ENCODE measurements around the gene TMEM100.

Gene TMEM100

DNA sequence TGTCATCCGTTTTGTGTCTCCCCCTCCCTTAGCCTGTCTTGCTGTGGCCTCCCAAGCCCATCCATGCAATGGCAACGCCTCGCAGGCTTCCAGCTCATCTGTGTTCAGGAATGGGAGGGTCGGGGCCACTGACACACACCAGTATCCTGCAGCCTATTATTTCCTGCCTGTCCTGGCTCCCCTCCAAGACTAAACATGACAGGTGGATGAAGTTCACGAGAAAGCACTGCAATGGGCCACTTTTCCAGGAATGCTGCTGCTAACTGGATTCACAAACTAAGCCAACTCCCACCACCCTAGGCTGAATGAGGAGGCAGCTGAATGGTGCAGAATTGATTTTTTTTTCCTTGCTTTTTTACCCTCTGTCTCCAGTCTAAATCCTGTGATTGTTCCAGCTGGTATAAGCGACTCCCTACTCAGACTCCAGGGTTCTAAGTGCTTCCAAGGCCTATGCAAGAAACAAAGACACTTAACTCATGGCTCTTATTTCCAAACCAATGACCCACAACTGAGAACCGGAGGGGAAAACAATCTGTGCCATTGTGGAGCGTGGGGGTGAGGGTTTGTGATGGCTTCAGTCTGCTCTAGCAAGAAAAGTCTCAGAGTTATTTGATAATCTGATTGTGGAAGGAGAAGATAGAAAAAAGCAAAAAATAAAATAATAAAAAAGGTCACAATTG lies 23.3 kb downstream of the TMEM100 start:
- in situ Hi-C loops (cut with MboI; ENCODE audit: low sequenced_read_pairs): no loop called here
- no peak for DNase-seq (ENCODE audit: low spot score in 2 of 2)
- no peak overlapping the region for H3K4me3 ChIP-seq
- no peaks in the 10 kb centered on the region for H3K4me1 ChIP-seq
- H3K9me3 ChIP-seq: no peaks in the 10 kb centered on the region
- H3K27me3 ChIP-seq (ENCODE audit: low read depth): no peaks in the 10 kb centered on the region
- H3K36me3 ChIP-seq (replicated peaks): no peaks in the 10 kb centered on the region

DNA sequence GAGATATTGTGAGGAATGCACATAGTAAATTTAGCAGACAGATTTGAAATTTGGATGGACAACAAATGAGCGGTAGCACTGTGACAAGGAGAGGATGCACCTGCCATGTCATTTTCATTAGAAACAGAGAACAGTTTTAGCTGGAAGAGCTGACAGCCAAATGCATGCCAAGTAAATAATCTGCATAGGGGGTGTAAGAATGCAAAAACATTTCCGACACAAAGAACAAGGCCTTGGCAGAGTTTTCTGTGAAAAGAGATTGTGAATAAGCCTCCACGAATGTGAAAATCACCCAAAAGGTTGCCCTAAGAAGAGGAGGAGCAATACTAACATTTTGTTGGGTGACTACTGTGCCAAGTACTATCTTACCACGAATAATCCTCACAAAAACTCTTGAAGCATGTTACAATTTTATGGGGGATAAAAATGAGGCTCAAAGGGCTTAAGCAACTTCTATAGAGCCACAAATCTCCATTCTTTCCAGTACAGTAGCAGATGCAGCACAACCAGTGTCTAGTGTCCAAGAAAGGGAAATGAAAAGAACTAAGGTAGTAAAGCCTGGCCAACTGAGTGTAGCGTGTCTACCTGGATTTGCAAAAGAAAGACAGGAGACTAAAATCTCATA lies 28.3 kb downstream of the TMEM100 start:
- Histone ChIP-seq H3K4me3 (no peak overlapping the region), H3K27me3 (ENCODE audit: low read depth) (no peaks in the 10 kb centered on the region; the same call in 1 of the 2 replicates), H3K4me1 (no peaks in the 10 kb centered on the region), H3K9me3 (no peaks in the 10 kb centered on the region), H3K36me3 (replicated peaks) (no peaks in the 10 kb centered on the region)
- no peak for DNase-seq (ENCODE audit: low spot score in 2 of 2)
- in situ Hi-C loops (cut with MboI; ENCODE audit: low sequenced_read_pairs): no loop called here

DNA sequence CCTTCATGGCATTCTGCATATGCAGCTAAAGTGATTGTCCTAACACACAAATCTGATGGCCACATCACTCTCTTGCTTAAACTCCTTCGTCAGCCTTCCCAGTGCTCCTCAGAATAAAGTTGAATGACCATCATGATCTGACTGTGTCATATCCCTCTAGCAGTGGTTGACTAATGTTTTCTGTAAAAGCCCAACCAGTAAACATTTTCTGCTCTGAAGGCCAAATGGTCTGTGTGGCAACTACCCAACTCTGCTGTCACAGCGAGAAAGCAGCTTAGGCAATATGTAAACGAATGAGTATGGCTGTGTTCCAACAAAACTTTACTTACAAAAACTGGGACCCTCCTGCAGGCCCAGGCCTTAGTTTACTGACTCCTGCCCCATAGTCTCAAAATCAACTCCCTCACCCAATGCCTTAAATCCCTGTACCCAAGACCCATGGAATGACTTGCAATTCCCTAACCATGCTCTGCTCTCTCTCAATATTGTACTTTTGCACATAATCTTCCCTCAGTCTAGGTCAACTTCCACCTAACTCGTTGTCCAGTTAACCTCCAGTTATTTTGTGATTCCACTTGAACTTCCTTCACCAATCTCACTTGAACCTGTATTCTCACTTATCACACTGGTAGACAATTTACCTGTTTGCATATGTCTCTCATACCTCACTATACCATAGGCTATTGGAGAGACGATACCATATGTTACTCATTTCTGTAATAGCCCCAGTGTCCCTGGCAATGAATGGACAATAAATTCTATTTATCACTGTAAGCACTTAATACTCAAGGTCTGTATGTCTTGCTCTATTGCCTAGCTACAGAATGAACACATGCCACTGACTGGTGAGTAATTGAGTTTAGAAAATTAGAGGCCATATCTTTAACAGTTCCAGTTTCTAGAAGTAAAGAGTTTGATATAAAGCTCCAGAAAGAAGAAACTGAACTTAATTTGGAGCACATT lies 29.1 kb downstream of the TMEM100 start:
- H3K9me3 ChIP-seq: no peaks in the 10 kb centered on the region
- no peaks in the 10 kb centered on the region; the same call in 1 of the 2 replicates for H3K27me3 ChIP-seq (ENCODE audit: low read depth)
- in situ Hi-C loops (cut with MboI; ENCODE audit: low sequenced_read_pairs): no loop called here
- H3K4me3 ChIP-seq: no peak overlapping the region
- H3K36me3 ChIP-seq (replicated peaks): no peaks in the 10 kb centered on the region
- H3K4me1 ChIP-seq: no peaks in the 10 kb centered on the region
- DNase-seq (ENCODE audit: low spot score in 2 of 2): no peak

DNA sequence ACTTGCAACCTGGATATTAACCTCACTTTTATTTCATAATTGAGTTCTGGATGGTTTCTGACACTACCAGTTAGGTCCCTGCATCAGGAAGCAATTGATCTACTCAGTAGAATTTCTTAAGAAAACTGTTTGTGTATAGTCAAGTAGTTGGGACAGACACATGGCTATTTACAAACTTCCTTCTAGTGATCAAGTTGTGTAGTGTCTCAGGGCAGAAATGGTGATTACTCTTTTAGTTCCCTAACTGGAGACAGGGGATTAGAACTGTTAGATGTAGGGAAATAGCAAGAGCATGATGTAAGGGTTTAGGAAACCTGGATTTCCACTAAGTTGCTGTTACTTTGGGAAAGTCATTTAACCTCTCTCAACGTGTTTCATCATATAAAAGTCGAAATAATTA lies 30.4 kb downstream of the TMEM100 start:
- in situ Hi-C loops (cut with MboI; ENCODE audit: low sequenced_read_pairs): no loop called here
- Histone ChIP-seq H3K27me3 (ENCODE audit: low read depth) (no peaks in the 10 kb centered on the region; the same call in 1 of the 2 replicates), H3K4me1 (no peaks in the 10 kb centered on the region), H3K4me3 (no peak overlapping the region), H3K9me3 (no peaks in the 10 kb centered on the region; the same call in 1 of the 2 replicates), H3K36me3 (replicated peaks) (no peaks in the 10 kb centered on the region)
- DNase-seq (ENCODE audit: low spot score in 2 of 2): no peak

- no peaks in the 10 kb centered on the region for H3K36me3 ChIP-seq (replicated peaks)
- DNase-seq (ENCODE audit: low spot score in 2 of 2): no peak
- H3K9me3 ChIP-seq: no peaks in the 10 kb centered on the region; the same call in 1 of the 2 replicates
- no peak overlapping the region for H3K4me3 ChIP-seq
- no peaks in the 10 kb centered on the region; the same call in 1 of the 2 replicates for H3K27me3 ChIP-seq (ENCODE audit: low read depth)
- in situ Hi-C loops (cut with MboI; ENCODE audit: low sequenced_read_pairs): no loop called here
- no peaks in the 10 kb centered on the region for H3K4me1 ChIP-seq
These were observed 31.0 kb downstream of the TMEM100 start for GRCh38 chr17:55691666-55692065.

DNA sequence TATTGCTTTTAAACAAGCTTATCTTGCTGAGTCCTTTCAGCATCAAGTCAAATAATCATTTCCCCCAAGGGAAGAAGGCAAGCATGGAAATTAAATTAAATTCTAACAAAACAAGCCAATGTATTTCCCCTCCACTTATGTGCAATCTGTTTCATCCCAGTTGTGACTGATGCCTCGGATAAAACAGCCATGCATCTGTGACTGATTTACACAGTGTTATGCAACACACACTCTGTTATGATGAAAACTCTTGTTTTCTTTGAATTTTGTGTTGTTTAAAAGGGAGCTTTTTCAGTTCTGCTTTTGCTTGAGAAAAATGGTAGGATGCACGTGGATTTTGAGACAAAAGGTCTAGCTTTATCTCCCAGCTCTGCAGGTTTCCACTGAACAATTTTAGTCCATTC lies 32.6 kb downstream of the TMEM100 start:
- DNase-seq (ENCODE audit: low spot score in 2 of 2): no peak
- H3K4me3 ChIP-seq: no peak overlapping the region
- no peaks in the 10 kb centered on the region; the same call in 1 of the 2 replicates for H3K9me3 ChIP-seq
- H3K27me3 ChIP-seq (ENCODE audit: low read depth): no peaks in the 10 kb centered on the region; the same call in 1 of the 2 replicates
- no peaks in the 10 kb centered on the region for H3K36me3 ChIP-seq (replicated peaks)
- H3K4me1 ChIP-seq: no peaks in the 10 kb centered on the region
- in situ Hi-C loops (cut with MboI; ENCODE audit: low sequenced_read_pairs): no loop called here

DNA sequence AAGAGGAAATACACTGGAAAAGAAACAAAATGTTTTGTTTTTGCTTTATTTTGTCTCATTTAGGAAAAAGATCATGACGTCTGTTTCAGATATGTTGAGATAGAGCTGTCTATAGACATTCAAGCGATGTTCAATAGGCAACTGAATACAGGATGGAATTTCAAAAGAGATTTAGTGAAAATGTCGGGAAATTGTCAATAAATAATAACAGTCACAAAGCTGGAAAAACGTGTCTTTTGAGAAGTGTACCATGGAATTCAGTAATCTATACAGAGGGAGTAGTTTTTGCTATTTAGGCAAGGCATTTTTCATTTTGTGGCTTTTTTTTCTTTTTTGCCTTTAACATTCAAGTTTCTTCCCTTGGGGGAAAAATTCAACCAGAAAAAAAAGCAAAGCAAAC lies 33.0 kb downstream of the TMEM100 start:
- Histone ChIP-seq H3K4me1 (no peaks in the 10 kb centered on the region), H3K27me3 (ENCODE audit: low read depth) (no peaks in the 10 kb centered on the region; the same call in 1 of the 2 replicates), H3K9me3 (no peaks in the 10 kb centered on the region; the same call in 1 of the 2 replicates)

GRCh38 chr17:55688057-55688456 lies 34.6 kb downstream of the TMEM100 start:
- Histone ChIP-seq H3K27me3 (ENCODE audit: low read depth) (no peaks in the 10 kb centered on the region), H3K36me3 (replicated peaks) (no peaks in the 10 kb centered on the region), H3K9me3 (no peaks in the 10 kb centered on the region; the same call in 1 of the 2 replicates), H3K4me1 (no peaks in the 10 kb centered on the region), H3K4me3 (no peak overlapping the region)
- in situ Hi-C loops (cut with MboI; ENCODE audit: low sequenced_read_pairs): no loop called here
- DNase-seq (ENCODE audit: low spot score in 2 of 2): no peak

More for the DNA sequence above, 33.0 kb downstream of the TMEM100 start:
- Histone ChIP-seq H3K4me3 (no peak overlapping the region), H3K36me3 (replicated peaks) (no peaks in the 10 kb centered on the region)
- in situ Hi-C loops (cut with MboI; ENCODE audit: low sequenced_read_pairs): no loop called here
- DNase-seq (ENCODE audit: low spot score in 2 of 2): no peak

- in situ Hi-C loops (cut with MboI; ENCODE audit: low sequenced_read_pairs): no loop called here
- no peaks in the 10 kb centered on the region for H3K4me1 ChIP-seq
- DNase-seq (ENCODE audit: low spot score in 2 of 2): no peak
These were observed 35.6 kb downstream of the TMEM100 start for GRCh38 chr17:55687037-55687436.

GRCh38 chr17:55683550-55684315 lies 38.9 kb downstream of the TMEM100 start:
- Histone ChIP-seq H3K27me3 (ENCODE audit: low read depth) (0 out of 2 replicates have a peak, but pooled peaks cover 4% of the 10 kb centered on the region), H3K9me3 (no peaks in the 10 kb centered on the region; the same call in 1 of the 2 replicates), H3K4me3 (no peak overlapping the region), H3K36me3 (replicated peaks) (no peaks in the 10 kb centered on the region), H3K4me1 (no peaks in the 10 kb centered on the region)
- in situ Hi-C loops (cut with MboI; ENCODE audit: low sequenced_read_pairs): no loop called here
- no peak for DNase-seq (ENCODE audit: low spot score in 2 of 2)

More at GRCh38 chr17:55687037-55687436, 35.6 kb downstream of the TMEM100 start:
- H3K4me3 ChIP-seq: no peak overlapping the region
- no peaks in the 10 kb centered on the region; the same call in 1 of the 2 replicates for H3K9me3 ChIP-seq
- no peaks in the 10 kb centered on the region for H3K27me3 ChIP-seq (ENCODE audit: low read depth)
- H3K36me3 ChIP-seq (replicated peaks): no peaks in the 10 kb centered on the region

- no peaks in the 10 kb centered on the region for H3K9me3 ChIP-seq
- H3K27me3 ChIP-seq (ENCODE audit: low read depth): peaks cover 10% of the 10 kb centered on the region; the same call in 1 of the 2 replicates
- no peak for DNase-seq (ENCODE audit: low spot score in 2 of 2)
- H3K4me1 ChIP-seq: no peaks in the 10 kb centered on the region
- no peak overlapping the region for H3K4me3 ChIP-seq
- H3K36me3 ChIP-seq (replicated peaks): no peaks in the 10 kb centered on the region
- in situ Hi-C loops (cut with MboI; ENCODE audit: low sequenced_read_pairs): no loop called here
These were observed 41.3 kb downstream of the TMEM100 start for GRCh38 chr17:55681342-55681700.

DNA sequence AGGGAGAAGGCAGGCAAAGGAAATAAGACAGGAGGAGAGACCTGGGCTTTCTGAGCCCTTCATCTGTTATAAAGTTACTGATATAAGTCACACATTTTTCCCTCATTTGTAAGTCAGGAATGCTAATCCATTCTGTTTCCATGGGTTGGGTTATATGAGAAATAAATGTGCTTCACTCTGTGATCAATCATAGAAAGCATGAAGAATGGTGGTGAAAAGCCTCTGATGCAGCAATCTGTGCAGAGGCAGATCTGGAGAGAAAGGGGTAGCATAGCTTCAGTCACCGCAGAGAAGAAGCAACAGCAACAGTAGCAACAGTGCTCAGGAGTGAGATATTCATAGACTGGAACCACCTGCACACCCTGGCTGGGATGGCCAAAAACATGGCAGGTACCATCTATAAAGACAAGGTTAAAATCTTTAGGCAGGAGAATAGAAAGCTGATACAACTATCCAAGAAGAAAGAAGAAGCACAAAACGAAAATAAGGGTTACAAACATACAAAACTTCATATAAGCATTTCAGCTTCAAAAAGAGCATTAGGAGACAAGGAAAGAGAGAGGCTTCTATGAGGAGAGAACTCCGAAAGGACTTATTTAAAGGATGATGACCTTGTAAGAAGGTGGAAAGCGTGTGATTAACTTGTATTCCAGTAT lies 41.9 kb downstream of the TMEM100 start:
- H3K36me3 ChIP-seq (replicated peaks): no peaks in the 10 kb centered on the region
- in situ Hi-C loops (cut with MboI; ENCODE audit: low sequenced_read_pairs): no loop called here
- H3K4me1 ChIP-seq: no peaks in the 10 kb centered on the region

More for the DNA sequence above, 41.9 kb downstream of the TMEM100 start:
- Histone ChIP-seq H3K4me3 (no peak overlapping the region), H3K9me3 (no peaks in the 10 kb centered on the region), H3K27me3 (ENCODE audit: low read depth) (peaks cover 10% of the 10 kb centered on the region; the same call in 1 of the 2 replicates)
- no peak for DNase-seq (ENCODE audit: low spot score in 2 of 2)

Measured in HAP-1 (cell line).